Measurements from ENCODE around the gene TMPRSS2.

DNA sequence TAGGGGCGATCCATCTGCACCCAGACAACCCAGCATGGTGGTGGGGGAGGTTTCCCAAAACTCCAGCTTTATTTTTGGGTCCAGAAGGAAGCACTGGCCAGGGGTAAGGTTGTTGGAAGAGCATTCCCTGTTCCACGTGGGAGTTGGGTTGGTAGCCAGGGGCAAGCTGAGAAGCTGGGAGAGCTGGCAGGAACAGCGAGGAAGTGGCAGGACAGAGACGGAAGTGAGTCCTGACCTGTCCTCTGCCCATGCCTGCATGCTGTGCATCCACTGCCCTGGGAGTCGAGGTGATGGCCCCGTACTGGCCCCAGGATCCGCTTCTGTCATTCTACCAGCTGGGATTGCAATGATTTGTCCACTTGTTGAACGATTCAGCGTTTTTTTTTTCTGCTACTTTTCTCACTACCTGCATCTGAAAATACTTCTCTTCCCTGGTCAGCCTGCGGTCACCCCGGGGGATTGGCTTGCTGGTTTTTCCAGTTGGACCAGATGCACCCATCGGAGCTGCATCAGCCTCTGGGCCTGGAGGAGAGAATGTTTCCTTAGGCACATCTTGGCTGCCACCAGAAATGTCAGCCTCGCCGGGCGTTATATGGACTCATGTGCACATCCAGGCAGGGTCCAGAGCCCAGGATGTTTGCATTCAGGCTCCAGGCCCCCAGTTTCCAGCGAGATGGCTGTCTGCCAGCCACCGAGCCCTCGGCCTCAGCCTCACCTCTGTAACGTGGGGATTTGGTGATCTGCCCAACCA lies 28.3 kb upstream of the TMPRSS2 start:
- TF ChIP-seq, protein P1, sequence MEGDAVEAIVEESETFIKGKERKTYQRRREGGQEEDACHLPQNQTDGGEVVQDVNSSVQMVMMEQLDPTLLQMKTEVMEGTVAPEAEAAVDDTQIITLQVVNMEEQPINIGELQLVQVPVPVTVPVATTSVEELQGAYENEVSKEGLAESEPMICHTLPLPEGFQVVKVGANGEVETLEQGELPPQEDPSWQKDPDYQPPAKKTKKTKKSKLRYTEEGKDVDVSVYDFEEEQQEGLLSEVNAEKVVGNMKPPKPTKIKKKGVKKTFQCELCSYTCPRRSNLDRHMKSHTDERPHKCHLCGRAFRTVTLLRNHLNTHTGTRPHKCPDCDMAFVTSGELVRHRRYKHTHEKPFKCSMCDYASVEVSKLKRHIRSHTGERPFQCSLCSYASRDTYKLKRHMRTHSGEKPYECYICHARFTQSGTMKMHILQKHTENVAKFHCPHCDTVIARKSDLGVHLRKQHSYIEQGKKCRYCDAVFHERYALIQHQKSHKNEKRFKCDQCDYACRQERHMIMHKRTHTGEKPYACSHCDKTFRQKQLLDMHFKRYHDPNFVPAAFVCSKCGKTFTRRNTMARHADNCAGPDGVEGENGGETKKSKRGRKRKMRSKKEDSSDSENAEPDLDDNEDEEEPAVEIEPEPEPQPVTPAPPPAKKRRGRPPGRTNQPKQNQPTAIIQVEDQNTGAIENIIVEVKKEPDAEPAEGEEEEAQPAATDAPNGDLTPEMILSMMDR (IDR thresholded peaks at IDR 0.05), result no peak
- TF ChIP-seq POLR2AphosphoS5 (IDR thresholded peaks at IDR 0.05) (no peak), EP300 (IDR thresholded peaks at IDR 0.05) (no peak)
